Activated CD4-positive, alpha-beta T cell treated with anti-CD3 and anti-CD28 coated beads for 4 hours (primary cell): ENCODE measurements around the gene PILRB.
"Not testable (repeated sequence)": the region's sequence is repeated elsewhere in the genome, so short reads cannot be mapped to it uniquely, and the experiment has no call there.

ENCODE experiments used
- DNase-seq, 2 donors: peaks; one replicate each; pipeline ENCODE4 v3.0.0-alpha.2; 2020

PILRB gene

DNA sequence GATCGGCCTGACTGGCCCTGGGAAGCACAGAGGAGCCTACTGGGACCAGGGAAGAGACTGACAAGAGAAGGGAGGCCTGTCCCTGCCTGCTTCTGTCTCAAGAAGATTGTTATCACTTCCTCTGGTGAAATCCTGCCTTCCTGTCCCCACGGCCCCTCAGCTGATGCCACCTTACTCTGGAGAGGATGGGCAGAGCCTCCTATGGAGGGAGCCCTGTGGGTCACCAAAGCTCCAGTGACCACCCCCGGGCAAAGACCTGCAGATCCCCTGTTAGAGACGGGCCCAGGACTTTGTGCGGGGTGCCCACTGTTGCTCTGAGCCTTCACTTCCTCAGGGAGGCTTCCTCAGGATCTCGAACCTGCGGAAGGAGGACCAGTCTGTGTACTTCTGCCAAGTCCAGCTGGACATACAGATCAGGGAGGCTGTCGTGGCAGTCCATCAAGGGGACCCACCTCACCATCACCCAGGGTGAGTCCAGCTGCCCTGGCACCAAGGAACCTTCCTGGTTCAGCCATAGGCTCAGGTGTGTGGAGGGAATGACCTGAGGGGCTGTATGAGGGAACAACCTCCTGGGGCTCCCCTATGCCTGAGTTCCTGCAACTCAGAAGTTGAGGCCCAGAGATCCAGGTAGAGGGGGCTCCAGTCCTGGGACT, 1.4 kb upstream of the PILRB start:
- DNase-seq: no peak

- DNase-seq: no peak
Observed at GRCh38 chr7:100357131-100357561, 771 bp upstream of the PILRB start.

DNA sequence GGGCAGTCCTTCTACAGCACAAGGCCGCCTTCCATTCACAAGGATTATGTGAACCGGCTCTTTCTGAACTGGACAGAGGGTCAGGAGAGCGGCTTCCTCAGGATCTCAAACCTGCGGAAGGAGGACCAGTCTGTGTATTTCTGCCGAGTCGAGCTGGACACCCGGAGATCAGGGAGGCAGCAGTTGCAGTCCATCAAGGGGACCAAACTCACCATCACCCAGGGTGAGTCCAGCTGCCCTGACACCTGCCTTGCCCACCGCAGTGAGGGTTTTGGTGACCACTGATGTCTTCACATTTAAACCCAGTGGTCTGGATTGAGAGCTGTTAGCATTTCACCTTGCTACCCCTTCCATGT, 918 bp downstream of the PILRB start:
- DNase-seq: no peak

DNA sequence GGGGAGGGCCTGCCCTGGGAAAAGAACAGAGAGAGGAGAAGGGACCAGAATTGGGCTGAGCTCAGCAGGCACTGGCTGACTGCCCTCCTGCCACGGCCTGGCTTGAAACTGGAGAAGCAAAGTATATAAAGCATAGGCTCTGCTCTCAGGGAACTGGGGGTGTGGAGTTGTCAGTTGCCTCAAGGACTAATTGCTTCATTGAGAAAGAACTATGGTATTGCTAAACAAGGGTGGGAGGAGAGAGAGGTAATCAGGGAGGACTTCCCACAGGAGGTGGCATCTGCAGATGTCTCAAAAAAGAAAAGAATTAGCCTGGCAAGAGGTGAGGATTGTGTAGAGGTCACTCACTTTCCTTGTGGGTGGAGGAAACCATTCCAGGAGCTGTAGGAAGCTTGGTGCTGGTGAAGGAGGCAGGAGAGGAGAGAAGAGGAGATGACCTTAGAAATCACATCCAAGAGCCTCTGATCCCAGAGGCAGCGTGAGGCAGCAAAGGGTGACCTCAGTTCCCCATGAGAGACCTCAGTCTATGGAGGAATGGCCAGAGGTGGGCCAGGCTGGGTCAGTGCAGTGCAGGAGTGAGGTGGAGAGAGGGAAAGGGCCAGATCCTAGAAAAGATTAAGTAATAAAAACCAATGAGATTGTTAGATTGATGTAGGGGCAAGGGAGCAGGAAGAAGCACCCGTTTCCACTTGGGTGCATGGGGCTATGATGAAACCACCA, 2.4 kb downstream of the PILRB start:
- no peak for DNase-seq

DNA sequence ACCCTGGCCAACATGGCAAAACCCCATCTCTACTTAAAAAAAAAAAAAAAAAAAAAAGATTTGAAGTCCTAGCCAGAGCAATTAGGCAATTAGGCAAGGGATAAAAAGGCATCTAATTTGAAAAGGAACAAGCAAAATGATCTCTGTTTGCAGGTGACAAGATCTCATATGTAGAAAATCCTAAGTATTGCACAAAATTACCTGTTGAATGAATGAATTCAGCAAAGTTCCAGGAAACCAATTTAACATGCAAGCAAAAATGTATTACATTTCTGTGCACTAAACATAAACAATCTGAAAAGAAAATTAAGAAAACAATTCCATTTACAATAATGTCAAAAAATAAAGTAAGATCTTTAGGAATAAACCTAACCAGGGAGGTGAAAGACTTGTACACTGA, 5.2 kb downstream of the PILRB start:
- no peak for DNase-seq

DNA sequence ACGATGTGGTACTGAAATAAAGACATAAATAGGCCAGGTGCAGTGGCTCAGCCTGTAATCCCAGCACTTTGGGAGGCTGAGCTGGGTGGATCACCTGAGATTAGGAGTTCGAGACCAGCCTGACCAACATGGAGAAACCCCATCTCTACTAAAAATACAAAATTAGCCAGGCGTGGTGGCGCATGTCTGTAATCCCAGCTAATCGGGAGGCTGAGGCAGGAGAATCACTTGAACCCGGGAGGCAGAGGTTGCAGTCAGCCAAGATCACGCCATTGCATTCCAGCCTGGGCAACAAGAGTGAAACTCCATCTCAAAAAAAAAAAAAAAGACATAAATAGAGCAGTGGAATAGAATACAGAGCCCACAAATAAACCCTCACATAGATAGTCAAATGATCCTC, 5.9 kb downstream of the PILRB start:
- not testable (repeated sequence) for DNase-seq

DNA sequence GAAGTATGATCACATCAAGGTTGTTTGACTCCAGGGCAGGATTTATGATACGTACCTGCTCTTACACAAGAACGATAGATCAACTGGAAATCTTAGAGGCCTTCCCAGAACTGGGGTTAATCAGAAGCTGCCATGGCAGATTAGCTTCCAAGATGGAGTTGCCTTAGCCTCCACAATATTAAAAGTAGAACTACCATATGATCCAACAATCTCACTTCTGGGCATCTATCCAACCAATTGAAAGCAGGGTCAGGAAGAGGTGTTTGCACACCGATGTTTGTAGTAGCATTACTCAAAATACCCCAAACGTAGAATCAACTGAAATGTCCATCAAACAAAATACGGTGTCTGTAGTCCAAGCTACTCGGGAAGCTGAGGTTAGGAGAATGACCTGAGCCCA, 6.6 kb downstream of the PILRB start:
- no peak for DNase-seq

- DNase-seq: not testable (repeated sequence)
Observed at GRCh38 chr7:100365998-100366367, 8.1 kb downstream of the PILRB start.

- DNase-seq: no peak
Observed at GRCh38 chr7:100366411-100367250, 8.7 kb downstream of the PILRB start.

- DNase-seq: no peak
Observed at GRCh38 chr7:100367251-100367620, 9.3 kb downstream of the PILRB start.

- no peak for DNase-seq
Observed at GRCh38 chr7:100367676-100368613, 10.0 kb downstream of the PILRB start.

GRCh38 chr7:100369105-100369504, 11.2 kb downstream of the PILRB start:
- DNase-seq: no peak

- no peak for DNase-seq
Observed at GRCh38 chr7:100370303-100370702, 12.4 kb downstream of the PILRB start.

GRCh38 chr7:100370746-100371145, 12.8 kb downstream of the PILRB start:
- DNase-seq: no peak

DNA sequence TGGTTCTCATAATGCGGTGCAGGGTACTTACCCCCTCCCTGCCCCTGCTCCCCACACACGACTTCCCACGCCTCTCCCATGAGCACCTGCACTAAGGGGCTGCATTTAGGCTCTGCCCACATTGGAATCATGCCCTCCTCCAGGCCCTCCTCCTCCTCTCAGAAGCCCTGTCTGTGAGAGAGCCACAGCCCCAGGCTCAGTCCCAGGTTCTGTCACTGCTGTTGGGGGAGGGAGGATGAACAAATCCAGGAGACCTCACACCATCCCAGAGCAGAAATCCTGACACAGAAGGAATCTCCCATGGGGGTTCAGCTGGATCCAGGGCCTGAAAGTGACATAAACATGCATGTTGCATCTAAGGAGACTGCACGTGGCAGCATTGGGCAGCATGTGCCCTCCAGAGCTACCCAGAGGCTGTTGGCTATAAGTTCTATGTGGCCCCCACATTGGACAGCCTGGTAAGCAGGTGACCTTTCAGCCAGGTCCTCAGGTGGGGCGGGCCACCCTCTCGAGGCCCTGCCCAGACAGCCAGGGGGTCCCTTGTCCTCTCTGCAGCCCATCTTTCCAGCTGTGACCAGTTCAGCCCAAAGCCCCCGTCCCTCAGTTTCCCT, 13.7 kb downstream of the PILRB start:
- DNase-seq: no peak

GRCh38 chr7:100372256-100372655, 14.3 kb downstream of the PILRB start:
- no peak for DNase-seq

GRCh38 chr7:100372694-100373093, 14.8 kb downstream of the PILRB start:
- DNase-seq: no peak

GRCh38 chr7:100373261-100373831, 15.4 kb downstream of the PILRB start, which contains the start of gene PILRA:
TSS of gene PILRA (plus strand) at chr7:100373487. CDS start at chr7:100373657, 170 bp downstream.
- no peak for DNase-seq

DNA sequence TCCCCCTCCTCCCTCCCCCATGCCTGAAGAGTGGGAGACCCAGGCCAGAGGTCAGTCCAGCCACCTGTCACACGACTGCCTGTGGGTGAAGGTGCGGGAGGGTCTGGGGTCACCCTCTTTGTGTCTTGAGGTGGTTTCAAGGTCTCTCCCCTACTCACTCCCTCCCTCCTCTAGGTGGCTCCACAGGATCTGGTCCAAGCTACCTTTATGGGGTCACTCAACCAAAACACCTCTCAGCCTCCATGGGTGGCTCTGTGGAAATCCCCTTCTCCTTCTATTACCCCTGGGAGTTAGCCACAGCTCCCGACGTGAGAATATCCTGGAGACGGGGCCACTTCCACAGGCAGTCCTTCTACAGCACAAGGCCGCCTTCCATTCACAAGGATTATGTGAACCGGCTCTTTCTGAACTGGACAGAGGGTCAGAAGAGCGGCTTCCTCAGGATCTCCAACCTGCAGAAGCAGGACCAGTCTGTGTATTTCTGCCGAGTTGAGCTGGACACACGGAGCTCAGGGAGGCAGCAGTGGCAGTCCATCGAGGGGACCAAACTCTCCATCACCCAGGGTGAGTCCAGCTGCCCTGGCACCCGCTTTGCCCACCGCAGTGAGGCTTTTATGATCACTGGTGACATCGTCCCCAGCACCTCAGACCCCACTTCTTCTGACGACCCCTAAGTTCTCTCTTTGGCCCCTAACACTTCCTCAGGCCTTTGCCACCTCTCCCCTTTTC, 16.1 kb downstream of the PILRB start:
- not testable (repeated sequence) for DNase-seq

- DNase-seq: no peak
Observed at GRCh38 chr7:100374601-100375000, 16.7 kb downstream of the PILRB start.

DNA sequence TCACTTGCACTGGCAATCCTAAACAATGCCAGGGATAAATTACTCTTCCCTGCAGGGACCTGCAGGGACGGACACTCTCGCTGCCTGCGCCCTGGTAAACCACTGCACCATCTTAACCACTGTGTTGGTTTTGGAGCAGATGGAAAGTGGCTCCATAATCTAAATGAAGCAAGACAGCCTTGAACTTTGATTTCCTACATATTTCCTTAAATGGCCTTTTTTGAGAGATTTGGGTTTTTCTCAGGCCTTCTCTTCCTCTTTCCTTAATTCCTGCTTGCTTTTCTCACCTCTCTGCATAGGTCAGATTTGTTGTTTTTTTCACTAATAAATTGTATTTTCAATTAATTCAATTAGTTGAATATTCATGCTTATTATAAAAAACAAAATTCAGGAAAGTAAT, 18.1 kb downstream of the PILRB start:
- no peak for DNase-seq
